ENCODE data around the gene RANBP9. TPM values are rescaled to one million over a fixed set of nuclear protein-coding genes. Genes with fewer than 3 reads are reported as not detected.

The RANBP9 gene
- total and polyA plus RNA-seq, 9 of the 15 experiments (the other 6 are each of a cell fraction or from before 2014, with no cell fraction given): 27.5 to 130 (median 61.5) TPM

GRCh38 chr6:13716955-13717295 lies 5.3 kb upstream of the RANBP9 start:
- intact Hi-C loops (cut with micrococcal nuclease): no loop called here

More at GRCh38 chr6:13716955-13717295, 5.3 kb upstream of the RANBP9 start:
- Histone ChIP-seq H3K4me2 (ENCODE audit: insufficient read depth, low read length) (no peak overlapping the region), H2AFZ (ENCODE audit: low read depth, low read length) (no peak overlapping the region), H3K27me3 (ENCODE audit: control insufficient read depth in 2 of 2, insufficient read depth in 2 of 2, low read length in 2 of 2) (no peaks in the 10 kb centered on the region), H3K9me1 (ENCODE audit: control insufficient read depth, insufficient read depth, low read length) (no peaks in the 10 kb centered on the region), H4K20me1 (replicated peaks; ENCODE audit: control insufficient read depth, insufficient read depth, low read length) (no peaks in the 10 kb centered on the region), H3K4me1 (replicated peaks in 1 of 2; ENCODE audit: control insufficient read depth in 2 of 2, insufficient read depth in 2 of 2, low read length in 2 of 2) (peaks cover 6 to 7% of the 10 kb centered on the region in 2 experiments; a peak in 4 of 5 replicates), H3K27ac (ENCODE audit: extremely low read depth, low read depth, low read length) (no peak overlapping the region), H3K36me3 (ENCODE audit: control insufficient read depth, insufficient read depth, low read length) (no peaks in the 10 kb centered on the region), H3K9ac (ENCODE audit: insufficient read depth in 1 of 2, low read depth in 2 of 2, low read length in 2 of 2) (no peak overlapping the region), H3K9me3 (replicated peaks; ENCODE audit: control insufficient read depth, insufficient read depth, low read depth, low read length) (peaks cover 19% of the 10 kb centered on the region), H3K4me3 (no peak overlapping the region), H3K79me2 (ENCODE audit: control insufficient read depth, insufficient read depth, low read length) (peaks cover 10% of the 10 kb centered on the region; the same call in 2 of the 3 replicates)
- DNase-seq (ENCODE audit: extremely low read depth in 1 of 4, low spot score in 3 of 4) (no peak), ATAC-seq (no peak), FAIRE-seq (no peak)
- no peak for TF ChIP-seq SLC30A9 (CRISPR knock-in tag; IDR thresholded peaks at IDR 0.05)
- no peak for TF ChIP-seq NRF1 (conservative IDR thresholded peaks at IDR 0.05 in 1 of 2, IDR thresholded peaks at IDR 0.05 in 1 of 2)
- TF ChIP-seq ATF2 (CRISPR knock-in tag; IDR thresholded peaks at IDR 0.05): no peak
- TF ChIP-seq TEAD2 (tag; IDR thresholded peaks at IDR 0.05): no peak
- no peak for TF ChIP-seq CEBPB (tag; IDR thresholded peaks at IDR 0.05)
- TF ChIP-seq KDM4B (IDR thresholded peaks at IDR 0.05; ENCODE audit: borderline replicate concordance in 2 of 2, low read depth in 1 of 2): no peak
- no peak for TF ChIP-seq ZNF165 (CRISPR knock-in tag; IDR thresholded peaks at IDR 0.05; ENCODE audit: borderline replicate concordance)
- ChIA-PET CTCF (ENCODE audit: low intra/inter-chr PET ratio) (no interaction called here), POLR2A (no interaction called here)
- in situ Hi-C loops (cut with MboI): no loop called here
- BruUV-seq (replicated peaks): no TSS peak
- 91% methylated on average over 22 of the region's 22 CpGs for WGBS (ENCODE audit: insufficient coverage, low coverage, missing lambda C conversion rate)

All from K562 (cell line).